K562 (cell line): ENCODE results near the gene NLRP4.

ENCODE experiments used
- CTCF ChIP-seq, 3 experiments: IDR thresholded peaks in 2 of 3; conservative IDR thresholded peaks in 1 of 3; 2 replicates each; pipeline ENCODE4 v1.5.1; 2011 to 2012; ENCODE audit warnings: low read length in 3 of 3, mild to moderate bottlenecking in 3 of 3, control low read depth in 2 of 3, improper control_type of control experiment in 1 of 3, inconsistent platforms in 1 of 3, low read depth in 1 of 3, mixed read lengths in 1 of 3, moderate library complexity in 1 of 3; ENCODE audit not compliant: insufficient read depth in 2 of 3
- GABPB1 ChIP-seq: sonication (generic); formaldehyde crosslinking; IDR thresholded peaks from 2 replicates; pipeline ENCODE4 v1.8.0; 2022; ENCODE audit warnings: mild to moderate bottlenecking, missing genetic modification reagents
- GTF3C2 ChIP-seq: IDR thresholded peaks from 3 replicates; pipeline ENCODE4 v1.6.1; 2011; ENCODE audit warnings: borderline replicate concordance, mild to moderate bottlenecking, moderate library complexity; ENCODE audit not compliant: insufficient read length; ENCODE audit errors: extremely low read depth
- PCBP1 ChIP-seq: fragments of 200-400 bp; formaldehyde crosslinking; IDR thresholded peaks from 2 replicates; pipeline ENCODE4 v1.6.1; 2018; ENCODE audit warnings: mild to moderate bottlenecking, low read depth, low read length; ENCODE audit not compliant: poor library complexity, severe bottlenecking
- POLR2AphosphoS5 ChIP-seq: IDR thresholded peaks from 2 replicates; pipeline ENCODE4 v1.6.1; 2011; ENCODE audit warnings: mild to moderate bottlenecking, low read depth, low read length, moderate library complexity; ENCODE audit not compliant: control insufficient read depth, insufficient read depth
- ZBTB7A ChIP-seq: IDR thresholded peaks from 2 replicates; pipeline ENCODE4 v1.6.1; 2011; ENCODE audit warnings: low read depth, mild to moderate bottlenecking, low read length, moderate library complexity, borderline replicate concordance; ENCODE audit not compliant: control insufficient read depth
- ZNF354B ChIP-seq: fragments of 250-450 bp; sonication (Bioruptor Pico); IDR thresholded peaks from 2 replicates; pipeline ENCODE4 v1.4.0; 2020
- ZNF639 ChIP-seq, 2 experiments: fragments of 200-800 bp in 1 of 2; sonication (Bioruptor generic) in 1 of 2; sonication (generic) in 1 of 2; formaldehyde crosslinking in 1 of 2; IDR thresholded peaks in 1 of 2; conservative IDR thresholded peaks in 1 of 2; 2 replicates each; pipeline versions ENCODE4 v1.5.0 to v1.6.1; 2016 to 2020; ENCODE audit warnings: missing compliant biosample characterization in 1 of 2, missing genetic modification characterization in 1 of 2, missing genetic modification reagents in 1 of 2

- TF ChIP-seq POLR2AphosphoS5, result no peak
- TF ChIP-seq PCBP1, result no peak
- no peak for TF ChIP-seq ZNF354B (CRISPR knock-in tag)
- no peak for TF ChIP-seq ZNF639 (CRISPR knock-in tag; conservative IDR thresholded peaks at IDR 0.05 in 1 of 2, IDR thresholded peaks at IDR 0.05 in 1 of 2)
- no peak for TF ChIP-seq ZBTB7A
- no peak for TF ChIP-seq GABPB1 (CRISPR knock-in tag)
- no peak for TF ChIP-seq GTF3C2
- no peak for TF ChIP-seq CTCF (IDR thresholded peaks at IDR 0.05 in 2 of 3, conservative IDR thresholded peaks at IDR 0.05 in 1 of 3; ENCODE audit: insufficient read depth in 2 of 3, low read depth in 1 of 3, low read length in 3 of 3)
These were observed 76.6 kb downstream of the NLRP4 start for GRCh38 chr19:55912916-55913315.
